A673 (cell line): Measurements from ENCODE around the gene YIPF2.

ENCODE experiments used
- EZH2 ChIP-seq: fragments of 200-600 bp; sonication (generic); IDR thresholded peaks from 2 replicates; pipeline ENCODE4 v1.6.1; 2017; ENCODE audit warnings: borderline replicate concordance, low read depth, mild to moderate bottlenecking, mixed read lengths, antibody characterized with exemption, low read length; ENCODE audit not compliant: poor library complexity, severe bottlenecking
- TF ChIP-seq, protein P1 (sequence below): fragments of 300-800, 200-600 bp; sonication (generic); conservative IDR thresholded peaks from 2 replicates; pipeline ENCODE4 v1.5.1; 2017; ENCODE audit warnings: low read depth, mild to moderate bottlenecking, antibody characterized with exemption, low read length, moderate library complexity, mixed read lengths

DNA sequence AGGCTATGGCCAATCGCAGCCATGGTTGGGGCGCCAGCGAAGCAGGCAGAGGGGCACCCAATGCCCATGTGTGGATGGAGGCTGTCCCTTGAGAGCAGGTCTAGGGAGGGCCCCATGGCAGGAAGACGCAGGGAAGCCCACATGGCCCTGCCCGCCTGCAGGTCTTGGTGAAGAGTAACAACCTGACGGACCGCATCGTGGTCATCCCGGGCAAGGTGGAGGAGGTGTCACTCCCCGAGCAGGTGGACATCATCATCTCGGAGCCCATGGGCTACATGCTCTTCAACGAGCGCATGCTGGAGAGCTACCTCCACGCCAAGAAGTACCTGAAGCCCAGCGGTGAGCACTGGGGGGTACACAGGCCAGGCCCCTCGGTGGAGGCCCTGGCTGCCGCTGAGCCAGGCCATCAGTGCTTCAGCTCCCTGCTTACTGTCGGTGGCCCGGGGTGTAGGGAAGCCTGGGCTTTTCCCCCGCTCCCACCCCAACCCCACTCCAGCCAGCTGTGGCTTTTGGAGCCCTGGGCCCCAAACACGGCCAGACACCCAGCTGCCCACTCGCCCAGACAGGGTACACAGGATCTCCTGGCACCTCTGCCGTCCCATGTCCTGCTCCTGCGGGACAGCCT is 14.6 kb downstream of the YIPF2 start:
- TF ChIP-seq, protein P1, sequence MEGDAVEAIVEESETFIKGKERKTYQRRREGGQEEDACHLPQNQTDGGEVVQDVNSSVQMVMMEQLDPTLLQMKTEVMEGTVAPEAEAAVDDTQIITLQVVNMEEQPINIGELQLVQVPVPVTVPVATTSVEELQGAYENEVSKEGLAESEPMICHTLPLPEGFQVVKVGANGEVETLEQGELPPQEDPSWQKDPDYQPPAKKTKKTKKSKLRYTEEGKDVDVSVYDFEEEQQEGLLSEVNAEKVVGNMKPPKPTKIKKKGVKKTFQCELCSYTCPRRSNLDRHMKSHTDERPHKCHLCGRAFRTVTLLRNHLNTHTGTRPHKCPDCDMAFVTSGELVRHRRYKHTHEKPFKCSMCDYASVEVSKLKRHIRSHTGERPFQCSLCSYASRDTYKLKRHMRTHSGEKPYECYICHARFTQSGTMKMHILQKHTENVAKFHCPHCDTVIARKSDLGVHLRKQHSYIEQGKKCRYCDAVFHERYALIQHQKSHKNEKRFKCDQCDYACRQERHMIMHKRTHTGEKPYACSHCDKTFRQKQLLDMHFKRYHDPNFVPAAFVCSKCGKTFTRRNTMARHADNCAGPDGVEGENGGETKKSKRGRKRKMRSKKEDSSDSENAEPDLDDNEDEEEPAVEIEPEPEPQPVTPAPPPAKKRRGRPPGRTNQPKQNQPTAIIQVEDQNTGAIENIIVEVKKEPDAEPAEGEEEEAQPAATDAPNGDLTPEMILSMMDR: no peak
- TF ChIP-seq EZH2: no peak
